ENCODE results near the gene C10orf90. TPM values are rescaled to one million over a fixed set of nuclear protein-coding genes. Genes with fewer than 3 reads are reported as not detected.

The C10orf90 gene
- total RNA-seq, 4 donors from 2014 or later: 0.06 TPM; not detected in 3

- H3K36me3 ChIP-seq: no peaks in the 10 kb centered on the region
- peak; percentile 57 for DNase-seq (ENCODE audit: extremely low spot score)
- 73% methylated on average over 11 of the region's 11 CpGs for WGBS
- no peaks in the 10 kb centered on the region for H3K9me3 ChIP-seq
- intact Hi-C loops (cut with DNase I): no loop called here
- no peaks in the 10 kb centered on the region for H3K4me1 ChIP-seq
- no peak overlapping the region for H3K4me3 ChIP-seq
- no peaks in the 10 kb centered on the region for H3K27me3 ChIP-seq
- TF ChIP-seq POLR2AphosphoS5 (IDR thresholded peaks at IDR 0.05) (no peak), EP300 (IDR thresholded peaks at IDR 0.05) (no peak), CTCF (IDR thresholded peaks at IDR 0.05) (no peak), POLR2A (IDR thresholded peaks at IDR 0.05; ENCODE audit: low read depth) (no peak)
- H3K27ac ChIP-seq (replicated peaks in 1 of 4): no peak overlapping the region
These were observed 194.2 kb downstream of the C10orf90 start for GRCh38 chr10:126476246-126476645.

GRCh38 chr10:126475074-126475691, 195.3 kb downstream of the C10orf90 start:
- TF ChIP-seq EP300 (IDR thresholded peaks at IDR 0.05): no peak
- Histone ChIP-seq H3K4me3 (no peak overlapping the region), H3K27ac (replicated peaks in 1 of 4) (no peak overlapping the region), H3K36me3 (no peaks in the 10 kb centered on the region), H3K4me1 (no peaks in the 10 kb centered on the region), H3K27me3 (peaks cover 0 to 1% (median 0%) of the 10 kb centered on the region in 4 donors), H3K9me3 (no peaks in the 10 kb centered on the region)
- 80% methylated on average over 6 of the region's 6 CpGs for WGBS
- intact Hi-C loops (cut with DNase I): no loop called here
- DNase-seq (ENCODE audit: extremely low spot score): no peak

- 94% methylated on average over 6 of the region's 6 CpGs for WGBS
- no peak overlapping the region for H3K27ac ChIP-seq (replicated peaks in 1 of 4)
- no peaks in the 10 kb centered on the region for H3K4me1 ChIP-seq
- TF ChIP-seq CTCF (IDR thresholded peaks at IDR 0.05) (no peak), EP300 (IDR thresholded peaks at IDR 0.05) (no peak), POLR2AphosphoS5 (IDR thresholded peaks at IDR 0.05) (no peak), POLR2A (IDR thresholded peaks at IDR 0.05; ENCODE audit: low read depth) (no peak)
- DNase-seq (ENCODE audit: extremely low spot score): peak; percentile 87
- intact Hi-C loops (cut with DNase I): no loop called here
- H3K9me3 ChIP-seq: no peaks in the 10 kb centered on the region
- H3K27me3 ChIP-seq: peaks cover 0 to 7% (median 0%) of the 10 kb centered on the region in 4 donors
- H3K36me3 ChIP-seq: no peaks in the 10 kb centered on the region
- no peak overlapping the region for H3K4me3 ChIP-seq
These were observed 196.5 kb downstream of the C10orf90 start for GRCh38 chr10:126474031-126474430.

GRCh38 chr10:126470991-126471390, 199.5 kb downstream of the C10orf90 start:
- 65% methylated on average over 8 of the region's 8 CpGs for WGBS
- no peak for DNase-seq (ENCODE audit: extremely low spot score)

GRCh38 chr10:126469692-126470091, 200.8 kb downstream of the C10orf90 start:
- H3K4me1 ChIP-seq: no peaks in the 10 kb centered on the region
- no peak overlapping the region for H3K4me3 ChIP-seq
- H3K36me3 ChIP-seq: no peaks in the 10 kb centered on the region
- intact Hi-C loops (cut with DNase I): no loop called here
- H3K27ac ChIP-seq (replicated peaks in 1 of 4): no peak overlapping the region
- H3K27me3 ChIP-seq: peaks cover 0 to 16% (median 0%) of the 10 kb centered on the region in 4 donors
- DNase-seq (ENCODE audit: extremely low spot score): no peak
- 90% methylated on average over 5 of the region's 5 CpGs for WGBS
- TF ChIP-seq CTCF (IDR thresholded peaks at IDR 0.05) (no peak), POLR2AphosphoS5 (IDR thresholded peaks at IDR 0.05) (no peak), POLR2A (IDR thresholded peaks at IDR 0.05; ENCODE audit: low read depth) (no peak), EP300 (IDR thresholded peaks at IDR 0.05) (no peak)
- no peaks in the 10 kb centered on the region for H3K9me3 ChIP-seq

More at GRCh38 chr10:126470991-126471390, 199.5 kb downstream of the C10orf90 start:
- Histone ChIP-seq H3K4me1 (no peaks in the 10 kb centered on the region), H3K36me3 (no peaks in the 10 kb centered on the region), H3K27me3 (peaks cover 0 to 15% (median 0%) of the 10 kb centered on the region in 4 donors), H3K4me3 (no peak overlapping the region), H3K9me3 (no peaks in the 10 kb centered on the region), H3K27ac (replicated peaks in 1 of 4) (no peak overlapping the region)
- intact Hi-C loops (cut with DNase I): no loop called here
- TF ChIP-seq POLR2A (IDR thresholded peaks at IDR 0.05; ENCODE audit: low read depth) (no peak), CTCF (IDR thresholded peaks at IDR 0.05) (no peak), POLR2AphosphoS5 (IDR thresholded peaks at IDR 0.05) (no peak), EP300 (IDR thresholded peaks at IDR 0.05) (no peak)
